ENCODE measurements around the gene GPR161. TPM values are rescaled to one million over a fixed set of nuclear protein-coding genes. Genes with fewer than 3 reads are reported as not detected.

Gene GPR161
- total RNA-seq, 1 experiment from 2014 or later: 17.9 TPM

- no peak for DNase-seq (ENCODE audit: low read depth)
These were observed 30.5 kb downstream of the GPR161 start for GRCh38 chr1:168106274-168106673.

- no peak for DNase-seq (ENCODE audit: low read depth)
These were observed 30.9 kb downstream of the GPR161 start for GRCh38 chr1:168105846-168106245.

DNA sequence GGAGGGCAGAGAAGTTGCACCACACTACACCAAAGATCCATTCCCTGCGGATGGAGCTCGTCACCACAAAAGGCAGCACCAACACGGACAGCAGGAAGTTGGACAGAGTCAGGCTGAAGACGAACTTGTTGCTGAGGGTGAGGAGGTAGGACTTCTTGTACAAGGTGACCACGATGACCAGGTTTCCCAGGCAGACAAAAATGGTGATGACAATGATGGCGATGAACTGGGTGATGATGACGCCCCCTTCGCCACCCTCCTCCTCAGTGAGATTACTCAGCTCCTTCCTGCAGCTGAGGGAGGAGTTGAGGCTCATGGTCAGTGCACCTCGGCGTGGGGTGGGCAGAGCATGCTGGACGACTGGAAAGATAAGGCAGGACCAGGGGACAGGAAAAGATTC lies 32.2 kb downstream of the GPR161 start:
- DNase-seq (ENCODE audit: low read depth): no peak

DNA sequence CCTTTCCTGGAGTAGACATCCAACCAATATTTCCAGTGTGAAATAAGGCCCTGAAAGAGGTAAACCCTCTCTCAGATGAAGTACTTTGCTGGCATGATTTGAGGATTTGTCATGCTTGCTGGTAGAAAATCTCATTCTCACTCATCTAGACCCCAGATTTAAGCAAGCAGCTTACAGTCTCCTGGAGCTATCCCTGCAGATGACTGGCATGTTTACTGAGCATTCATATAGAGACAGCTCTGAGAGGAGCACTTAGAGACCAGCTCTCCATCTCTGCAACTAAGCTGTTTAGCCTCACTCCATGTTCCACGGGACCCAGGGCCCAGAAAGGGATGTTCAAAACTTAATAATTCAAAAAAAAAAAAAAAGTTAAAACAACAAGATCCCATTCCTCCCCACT lies 34.2 kb downstream of the GPR161 start:
- DNase-seq (ENCODE audit: low read depth): no peak

GRCh38 chr1:168101336-168101735 lies 35.4 kb downstream of the GPR161 start:
- no peak for DNase-seq (ENCODE audit: low read depth)

DNA sequence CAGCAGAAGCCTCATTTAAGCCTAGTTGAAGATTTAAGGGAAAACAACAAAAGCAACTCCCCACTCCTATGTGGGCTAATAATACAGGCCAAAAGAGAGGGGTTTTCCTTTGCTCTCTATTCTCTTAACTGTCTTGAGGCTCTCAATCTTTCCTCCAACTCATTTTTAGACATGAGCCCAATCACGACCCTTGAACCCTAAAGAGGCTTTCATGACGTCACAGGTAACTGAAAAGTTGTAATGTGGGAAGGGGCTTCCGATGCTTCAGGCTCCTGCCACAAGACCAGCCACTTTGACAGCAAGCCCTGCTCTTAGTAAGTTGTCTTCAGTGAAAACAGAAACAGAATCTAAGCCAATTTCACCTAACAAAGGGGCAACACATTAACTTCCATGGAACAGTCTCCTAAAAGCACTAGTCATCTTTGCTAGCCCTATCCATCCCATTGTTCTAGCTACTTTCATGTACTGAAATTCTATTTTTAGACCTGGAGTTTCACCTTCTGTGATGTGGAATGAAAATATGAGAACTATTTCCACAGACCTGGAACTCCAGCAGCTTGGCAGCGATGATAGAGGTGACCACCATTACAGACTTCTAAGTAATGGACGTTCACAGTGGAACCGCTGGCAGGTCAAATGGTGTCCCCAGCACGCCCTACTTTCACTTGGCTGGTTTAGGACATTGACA lies 36.3 kb downstream of the GPR161 start:
- DNase-seq (ENCODE audit: low read depth): no peak

DNA sequence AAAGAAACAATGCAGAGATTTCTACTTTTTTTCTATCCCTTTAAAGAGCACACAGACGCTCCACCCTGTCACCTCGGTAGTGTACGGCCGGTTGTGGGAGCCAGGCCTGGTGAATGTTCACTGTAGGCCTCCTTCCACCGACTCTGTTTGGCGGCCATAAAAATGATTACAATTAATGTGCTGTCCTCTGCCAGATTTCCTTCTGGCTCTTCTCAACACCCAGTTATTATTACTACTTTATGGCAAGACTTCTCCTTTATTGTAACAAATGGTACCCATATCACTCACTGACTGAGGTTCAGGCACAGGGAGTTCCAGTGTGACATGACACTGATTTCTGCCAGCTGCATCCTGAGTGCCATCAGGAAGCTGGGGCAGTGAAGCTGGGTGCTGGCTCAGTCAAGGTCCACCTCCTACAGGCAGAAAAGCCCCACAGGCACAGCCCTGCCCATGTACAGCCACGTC lies 37.4 kb downstream of the GPR161 start:
- DNase-seq (ENCODE audit: low read depth): no peak

DNA sequence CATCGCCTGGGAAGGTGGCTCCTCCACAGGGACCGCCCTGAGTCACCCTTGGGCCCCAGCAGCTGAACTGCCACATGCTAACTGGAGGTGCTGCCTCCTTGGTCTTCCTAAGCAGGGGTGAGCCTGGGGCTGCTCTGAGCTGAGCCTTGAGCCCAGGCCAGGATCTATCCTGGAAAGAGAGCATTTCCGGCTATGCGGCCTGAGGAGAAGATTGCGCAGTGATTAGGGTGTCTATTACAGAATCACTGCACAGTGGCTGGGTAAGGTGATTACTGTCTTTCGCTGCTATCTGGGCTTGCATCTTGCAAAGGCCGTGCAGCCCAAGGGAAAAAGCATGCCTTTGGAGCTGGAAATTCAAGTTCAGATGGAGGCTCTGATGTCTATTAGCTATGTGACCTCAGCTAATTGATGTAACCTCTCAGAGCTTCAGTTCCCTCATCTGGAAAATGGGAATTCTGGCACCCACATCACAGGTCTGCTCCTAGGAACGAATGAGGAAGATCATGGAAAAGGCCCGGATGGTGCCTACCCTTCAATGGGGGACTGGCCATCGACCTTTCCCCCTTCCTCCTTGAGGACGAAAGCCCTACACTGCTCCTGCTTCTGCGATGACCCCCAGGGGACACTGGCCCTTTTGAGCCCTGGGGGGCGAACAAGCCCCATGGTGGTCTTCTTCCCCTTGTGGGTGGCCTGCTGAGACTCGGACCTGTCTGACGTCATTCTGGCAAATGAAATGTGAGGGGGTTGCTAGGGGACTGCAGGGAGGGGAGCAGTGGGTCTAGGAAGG lies 38.0 kb downstream of the GPR161 start:
- no peak for DNase-seq (ENCODE audit: low read depth)

GRCh38 chr1:168097921-168098528 lies 38.7 kb downstream of the GPR161 start:
- DNase-seq (ENCODE audit: low read depth): no peak

- no peak for DNase-seq (ENCODE audit: low read depth)
These were observed 40.2 kb downstream of the GPR161 start for GRCh38 chr1:168096296-168097165.

DNA sequence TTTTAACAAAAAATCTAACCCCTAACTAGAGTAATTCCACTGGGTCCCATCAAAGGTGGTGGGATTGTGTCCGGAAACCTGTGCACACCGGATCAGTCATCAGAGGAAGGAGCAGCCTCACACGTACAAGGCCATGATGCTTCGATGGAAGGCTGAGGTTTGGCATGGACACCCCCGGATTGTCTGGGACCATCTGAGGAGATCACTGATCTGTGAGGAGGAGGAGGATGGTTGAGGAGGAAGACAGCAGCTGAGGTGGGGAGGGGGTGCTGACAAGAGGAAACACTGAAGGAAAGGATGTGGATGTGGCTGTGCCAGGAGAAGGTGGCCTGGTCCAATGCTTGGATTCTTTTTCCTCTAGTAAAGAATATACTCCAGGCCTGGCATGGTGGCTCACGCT lies 41.3 kb downstream of the GPR161 start:
- no peak for DNase-seq (ENCODE audit: low read depth)

- DNase-seq (ENCODE audit: low read depth): no peak
These were observed 43.1 kb downstream of the GPR161 start for GRCh38 chr1:168093616-168094015.

DNA sequence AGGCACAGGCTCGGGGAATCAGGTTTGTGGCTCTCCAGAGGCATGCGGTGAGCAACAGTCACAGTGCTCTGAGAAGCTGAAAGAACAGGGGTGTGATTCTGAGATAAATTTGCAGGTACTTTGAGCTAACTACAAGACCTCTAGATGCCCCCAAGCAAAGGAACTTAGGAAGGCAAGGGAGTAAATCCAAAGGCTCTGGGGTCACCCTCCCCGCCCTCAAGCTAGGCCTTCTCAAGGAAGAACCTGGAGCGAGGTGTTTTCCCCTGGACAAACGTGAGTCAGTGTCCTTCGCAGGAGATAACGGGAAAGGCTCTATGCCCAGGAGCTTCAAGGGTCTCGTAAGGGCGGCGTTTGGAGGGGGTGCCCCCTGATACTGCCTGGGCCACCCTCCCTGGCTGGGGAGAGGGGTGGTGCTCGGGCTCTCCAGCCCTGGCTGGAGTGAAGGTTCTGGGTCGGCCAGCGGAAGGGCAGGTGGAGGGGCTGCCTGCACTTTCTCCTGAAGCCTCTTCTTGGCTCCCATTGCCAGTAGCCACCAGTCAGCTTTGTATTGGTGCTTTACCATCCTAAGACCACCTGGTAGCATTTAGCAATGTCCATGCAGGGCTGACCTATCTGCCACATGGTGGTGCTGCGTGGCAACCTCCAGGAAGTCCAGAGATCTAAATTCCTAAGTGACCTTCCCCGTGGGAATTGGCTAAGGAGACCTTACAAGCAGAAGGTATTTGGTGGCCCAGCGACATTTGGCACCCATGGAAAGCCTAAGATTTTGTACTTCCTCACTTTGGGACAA lies 44.0 kb downstream of the GPR161 start:
- DNase-seq (ENCODE audit: low read depth): peak; percentile 37

DNA sequence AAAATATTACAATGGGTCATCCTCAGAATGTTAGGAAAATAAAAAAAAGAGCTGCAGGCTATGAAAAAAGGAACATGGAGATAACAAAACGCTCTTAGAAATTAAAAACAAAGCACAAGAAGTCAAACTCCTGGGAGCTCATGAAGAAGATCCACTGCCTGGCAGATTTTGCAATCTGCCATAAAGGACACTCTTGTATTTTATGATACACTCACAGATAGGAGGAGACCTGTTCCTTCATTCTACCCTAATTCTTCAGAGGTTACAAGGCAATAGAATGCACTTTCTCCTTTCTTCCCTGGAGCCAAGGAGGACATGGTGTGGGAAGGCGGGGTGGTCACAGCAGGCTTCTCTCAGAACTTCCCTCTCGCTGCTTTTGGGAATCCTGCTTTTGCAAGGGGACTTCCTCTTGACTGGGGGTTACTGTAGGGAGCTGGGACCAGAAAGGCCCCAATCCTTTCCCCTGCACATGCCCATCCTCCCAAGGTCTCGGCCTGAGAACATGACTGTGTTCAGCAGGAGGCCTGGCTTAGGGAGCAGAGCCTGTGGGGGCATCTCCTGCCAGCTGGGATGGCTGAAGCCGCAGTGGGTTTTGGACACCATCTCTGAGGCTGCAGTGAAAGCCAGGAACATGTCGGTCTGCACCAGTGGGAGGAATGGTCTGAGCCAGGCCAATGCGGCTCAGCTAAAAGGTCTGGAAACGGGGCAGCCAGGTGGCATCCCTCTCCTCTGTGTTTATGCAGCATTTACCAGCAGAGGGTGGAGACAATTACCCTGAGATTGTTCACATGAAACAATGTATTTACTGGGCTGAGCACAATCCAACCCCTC lies 44.8 kb downstream of the GPR161 start:
- no peak for DNase-seq (ENCODE audit: low read depth)

- DNase-seq (ENCODE audit: low read depth): no peak
These were observed 45.7 kb downstream of the GPR161 start for GRCh38 chr1:168091063-168091462.

DNA sequence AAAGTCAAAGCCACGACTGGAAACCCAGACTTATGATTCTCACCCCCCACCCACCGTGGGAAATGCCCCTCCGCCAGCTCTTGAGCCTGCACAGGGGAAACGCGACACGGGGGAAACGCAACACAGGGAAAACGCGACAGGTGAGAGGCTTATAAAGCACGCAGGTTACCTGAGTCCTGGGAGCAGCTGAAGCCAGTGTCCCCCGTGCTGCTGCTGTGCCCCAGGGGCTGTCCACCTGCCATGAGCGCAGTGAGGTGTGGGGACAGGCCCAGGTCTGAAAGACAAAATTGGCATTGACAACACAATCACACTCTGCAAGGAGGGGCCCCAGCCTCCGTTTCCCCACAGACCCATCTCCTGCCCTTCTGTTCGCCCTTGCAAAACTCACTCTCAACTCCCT lies 46.3 kb downstream of the GPR161 start:
- no peak for DNase-seq (ENCODE audit: low read depth)

DNA sequence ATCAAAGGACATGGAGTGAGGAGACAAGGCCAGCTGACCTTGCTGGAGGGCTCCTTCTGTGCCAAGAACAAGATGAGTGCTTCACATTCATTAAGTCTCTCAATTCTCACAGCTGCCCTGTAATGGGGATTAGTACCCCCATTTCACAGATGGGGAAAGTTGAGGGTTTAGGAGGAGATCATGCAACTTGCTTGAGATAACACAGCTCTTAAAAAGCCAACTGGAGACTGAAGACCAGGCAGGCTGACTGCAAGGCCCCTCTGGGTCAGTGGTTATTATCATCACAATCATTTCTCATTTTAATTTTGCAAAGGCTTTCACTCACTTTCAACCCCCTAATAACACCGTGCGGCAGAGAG lies 46.8 kb downstream of the GPR161 start:
- DNase-seq (ENCODE audit: low read depth): no peak

- DNase-seq (ENCODE audit: low read depth): peak; percentile 29
These were observed 47.3 kb downstream of the GPR161 start for GRCh38 chr1:168089326-168089978.

DNA sequence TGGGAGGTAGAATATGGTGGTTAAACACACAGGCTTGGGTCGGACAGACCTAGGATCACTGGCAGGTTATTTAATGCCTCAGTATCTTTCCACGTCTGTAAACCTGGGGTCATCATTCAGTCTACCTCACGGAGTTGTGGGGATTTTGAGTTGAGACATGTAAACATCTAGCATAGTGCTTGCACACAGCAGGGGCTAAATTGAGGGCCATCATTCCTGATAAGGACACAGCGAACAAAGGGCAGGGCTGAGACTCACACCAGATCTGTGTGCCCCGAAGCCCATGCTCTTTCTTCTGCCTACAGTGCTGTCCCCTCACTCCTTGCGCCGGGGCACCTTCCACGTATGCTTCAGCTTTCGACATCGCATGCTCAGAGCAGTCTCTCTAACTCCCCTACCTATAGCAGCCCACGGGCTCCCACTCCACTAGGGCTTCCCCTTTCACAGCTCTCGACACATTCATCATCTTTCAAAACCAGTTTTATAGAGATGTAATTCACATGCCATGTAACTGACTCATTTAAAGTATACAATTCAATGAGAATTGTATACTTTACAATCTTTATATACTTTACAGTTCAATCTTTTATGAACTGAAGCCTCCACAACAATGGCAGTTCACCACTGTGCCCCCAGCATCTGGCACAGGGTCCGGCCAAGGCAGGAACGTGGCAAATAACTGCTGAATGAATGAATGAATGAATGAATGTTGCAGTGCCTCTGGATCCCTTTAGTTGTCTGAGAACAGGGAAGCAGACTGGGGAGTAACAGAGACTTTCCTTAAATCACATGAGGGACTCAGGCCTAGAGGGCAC lies 48.0 kb downstream of the GPR161 start:
- DNase-seq (ENCODE audit: low read depth): no peak
